Activated CD4-positive, alpha-beta memory T cell treated with anti-CD3 and anti-CD28 coated beads, Interleukin-2, amount 10 ng/mL, durations not matched to agents 7 days and 5 days (primary cell): ENCODE results near the gene CASTOR1. TPM values are rescaled to one million over a fixed set of nuclear protein-coding genes. Genes with fewer than 3 reads are reported as not detected.

Source experiments
- CTCF ChIA-PET: fragments of 350-600 bp; sonication (Branson Sonifier 250); formaldehyde crosslinking; loops from one replicate; lab custom pipeline; 2021; ENCODE audit warnings: antibody characterized with exemption, inconsistent platforms; lab: Charles Lee
- POLR2A ChIA-PET: fragments of 350-600 bp; sonication (Branson Sonifier 250); formaldehyde crosslinking; loops from one replicate; lab custom pipeline; 2021; ENCODE audit warnings: antibody characterized with exemption; lab: Charles Lee
- DNase-seq: peaks from one replicate; pipeline ENCODE4 v3.0.0-alpha.2; 2020
- H3K27ac Mint-ChIP-seq: one replicate; pipeline ENCODE4 v1.8.0; 2021; ENCODE audit warnings: mild to moderate bottlenecking, mixed read lengths
- H3K27me3 Mint-ChIP-seq: one replicate; pipeline ENCODE4 v1.8.0; 2021; ENCODE audit warnings: mixed read lengths
- H3K36me3 Mint-ChIP-seq: one replicate; pipeline ENCODE4 v1.8.0; 2021; ENCODE audit warnings: low read depth, mixed read lengths
- H3K4me1 Mint-ChIP-seq: one replicate; pipeline ENCODE4 v1.8.0; 2021; ENCODE audit warnings: mixed read lengths
- H3K4me3 Mint-ChIP-seq: one replicate; pipeline ENCODE4 v1.8.0; 2021; ENCODE audit warnings: mild to moderate bottlenecking, mixed read lengths
- H3K9me3 Mint-ChIP-seq: one replicate; pipeline ENCODE4 v1.8.0; 2021; ENCODE audit warnings: mixed read lengths
- total RNA-seq, 2 experiments: library from RNA; stranded (reverse); gene quantifications; one replicate each; pipeline ENCODE4 v1.2.3, GENCODE V29; 2021

CASTOR1 gene
- total RNA-seq, 2 experiments from 2014 or later = 14.2 to 14.6 TPM

GRCh38 chr22:30296324-30296723 lies 7.0 kb upstream of the CASTOR1 start:
- H3K9me3 Mint-ChIP-seq = no peaks in the 10 kb centered on the region
- H3K27ac Mint-ChIP-seq = peak overlapping the region; percentile 54
- DNase-seq = no peak
- ChIA-PET POLR2A (interaction anchor here (0.7 to 1.5 kb wide), 3 partner anchors 9 to 32 kb away, joined by 3 to 7 read pairs (median 5); no protein-coding TSS in a partner anchor), CTCF (interaction anchor here (0.7 kb wide), 1 partner anchor 8 kb away, joined by 3 read pairs; no protein-coding TSS in a partner anchor)
- no peak overlapping the region for H3K4me3 Mint-ChIP-seq
- H3K27me3 Mint-ChIP-seq = no peaks in the 10 kb centered on the region
- H3K36me3 Mint-ChIP-seq = peaks cover 58% of the 10 kb centered on the region
- H3K4me1 Mint-ChIP-seq = peaks cover 18% of the 10 kb centered on the region

DNA sequence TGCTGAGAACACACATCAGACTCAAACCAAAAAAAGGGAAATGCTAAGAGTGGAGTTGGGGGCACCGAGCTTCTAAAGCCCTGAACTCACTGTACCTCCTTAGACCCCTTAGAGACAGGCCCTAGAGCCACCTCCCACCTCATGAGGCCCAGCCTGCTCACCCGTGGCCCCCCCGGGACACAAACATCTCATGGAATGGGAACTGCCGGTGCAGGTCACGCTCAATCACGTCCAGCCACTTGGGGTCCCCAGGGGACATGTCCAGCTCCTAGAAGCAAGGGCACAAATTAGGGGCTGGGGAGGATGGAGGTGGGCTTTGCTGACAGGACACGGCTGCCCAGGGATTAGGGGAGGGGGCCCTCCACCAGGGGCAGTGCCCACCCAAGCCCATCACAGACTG lies 6.3 kb upstream of the CASTOR1 start:
- CTCF ChIA-PET = no interaction called here
- POLR2A ChIA-PET = interaction anchor here (0.7 to 1.5 kb wide), 3 partner anchors 10 to 32 kb away, joined by 3 to 7 read pairs (median 5); no protein-coding TSS in a partner anchor
- peaks cover 21% of the 10 kb centered on the region for H3K4me1 Mint-ChIP-seq

GRCh38 chr22:30294830-30295229 lies 5.5 kb upstream of the CASTOR1 start:
- ChIA-PET CTCF (no interaction called here), POLR2A (interaction anchor here (0.8 kb wide), 1 partner anchor 61 kb away, joined by 3 read pairs; no protein-coding TSS in a partner anchor)
- no peak for DNase-seq
- Mint-ChIP-seq H3K9me3 (no peaks in the 10 kb centered on the region), H3K27me3 (no peaks in the 10 kb centered on the region), H3K4me1 (peaks cover 28% of the 10 kb centered on the region), H3K36me3 (peaks cover 48% of the 10 kb centered on the region), H3K4me3 (no peak overlapping the region), H3K27ac (no peak overlapping the region)

More for the DNA sequence above, 6.3 kb upstream of the CASTOR1 start:
- Mint-ChIP-seq H3K9me3 (no peaks in the 10 kb centered on the region), H3K27ac (no peak overlapping the region), H3K36me3 (peaks cover 51% of the 10 kb centered on the region), H3K4me3 (no peak overlapping the region), H3K27me3 (no peaks in the 10 kb centered on the region)
- DNase-seq = no peak

- ChIA-PET POLR2A (interaction anchor here (0.8 to 0.9 kb wide), 3 partner anchors 10 to 96 kb away, joined by 3 to 4 read pairs (median 3); no protein-coding TSS in a partner anchor), CTCF (no interaction called here)
- Mint-ChIP-seq H3K27ac (no peak overlapping the region), H3K36me3 (peaks cover 43% of the 10 kb centered on the region), H3K4me3 (no peak overlapping the region), H3K4me1 (peaks cover 32% of the 10 kb centered on the region), H3K27me3 (no peaks in the 10 kb centered on the region), H3K9me3 (no peaks in the 10 kb centered on the region)
- no peak for DNase-seq
These were observed 4.8 kb upstream of the CASTOR1 start for GRCh38 chr22:30294066-30294465.

GRCh38 chr22:30293026-30293425 lies 3.7 kb upstream of the CASTOR1 start:
- POLR2A ChIA-PET = interaction anchor here (6.0 to 6.4 kb wide), 2 partner anchors 8 to 13 kb away, joined by 56 to 86 read pairs; no protein-coding TSS in a partner anchor
- Mint-ChIP-seq H3K4me3 (no peak overlapping the region), H3K27me3 (no peaks in the 10 kb centered on the region), H3K4me1 (peaks cover 38% of the 10 kb centered on the region), H3K9me3 (no peaks in the 10 kb centered on the region), H3K27ac (no peak overlapping the region), H3K36me3 (peaks cover 34% of the 10 kb centered on the region)
- DNase-seq = no peak
- CTCF ChIA-PET = no interaction called here

DNA sequence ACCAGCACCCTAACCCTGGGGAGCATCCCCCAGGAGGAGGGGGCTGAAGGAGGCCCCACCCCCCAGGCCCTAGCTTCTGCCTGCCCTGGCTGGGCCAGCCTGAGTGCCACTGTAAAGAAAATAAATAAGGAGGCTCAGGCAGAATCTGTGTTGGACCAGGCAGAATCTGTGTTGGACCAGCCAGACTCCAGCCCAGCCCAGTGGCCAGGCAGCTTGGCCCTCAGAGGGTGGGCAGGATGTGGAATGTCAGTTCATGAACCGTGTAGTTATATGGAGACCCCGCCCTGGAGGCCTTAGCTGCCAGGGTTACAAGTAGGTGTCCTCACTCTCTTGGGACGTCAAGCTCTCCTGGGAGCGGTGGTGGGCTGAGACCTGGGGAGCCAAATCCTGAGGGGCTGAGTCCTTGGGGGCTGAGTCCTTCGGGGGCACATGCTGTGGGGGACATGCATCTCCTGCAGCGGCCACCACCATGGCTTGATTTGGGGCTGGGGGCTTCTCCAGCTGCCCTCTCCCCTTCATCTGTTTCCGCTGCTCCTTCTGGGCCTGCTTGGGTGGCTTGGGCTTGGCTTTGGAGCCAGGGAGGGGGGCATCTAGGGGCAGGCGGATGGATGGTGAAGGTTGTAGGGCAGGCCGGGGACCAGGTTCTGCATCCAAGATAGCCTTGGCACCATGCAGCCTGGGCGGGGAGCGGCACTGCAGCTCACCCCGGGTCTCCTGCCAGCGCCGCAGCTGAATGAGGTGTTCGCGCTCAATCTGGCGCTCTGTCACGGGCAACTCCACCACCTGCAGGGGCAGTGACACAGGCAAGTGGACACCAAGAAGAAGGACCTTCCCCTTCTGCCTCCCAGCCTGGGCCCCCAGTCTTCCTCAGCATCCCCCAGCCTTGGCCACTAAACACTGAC lies 3.0 kb upstream of the CASTOR1 start:
- Mint-ChIP-seq H3K9me3 (no peaks in the 10 kb centered on the region), H3K4me1 (peaks cover 45% of the 10 kb centered on the region), H3K4me3 (no peak overlapping the region), H3K27ac (no peak overlapping the region), H3K27me3 (no peaks in the 10 kb centered on the region), H3K36me3 (peaks cover 28% of the 10 kb centered on the region)
- no peak for DNase-seq
- POLR2A ChIA-PET = interaction anchor here (1.1 to 6.4 kb wide), 4 partner anchors 8 to 40 kb away, joined by 3 to 88 read pairs (median 71); partner anchors contain the start of gene TBC1D10A
- CTCF ChIA-PET = interaction anchor here (5.2 kb wide), 2 partner anchors 12 to 98 kb away, joined by 89 to 185 read pairs; partner anchors contain the start of gene RNF215

GRCh38 chr22:30291058-30291892 lies 2.0 kb upstream of the CASTOR1 start:
- POLR2A ChIA-PET = interaction anchor here (0.9 to 16.4 kb wide), 11 partner anchors 9 to 133 kb away, joined by 3 to 253 read pairs (median 18); partner anchors contain the start of genes CCDC157, OSM, SF3A1 and TBC1D10A
- no peak for DNase-seq
- Mint-ChIP-seq H3K4me1 (peaks cover 46% of the 10 kb centered on the region), H3K9me3 (no peaks in the 10 kb centered on the region), H3K36me3 (peaks cover 25% of the 10 kb centered on the region), H3K27ac (peak overlapping the region; percentile 81), H3K27me3 (no peaks in the 10 kb centered on the region), H3K4me3 (no peak overlapping the region)
- CTCF ChIA-PET = interaction anchor here (0.7 to 10.7 kb wide), 4 partner anchors 13 to 185 kb away, joined by 3 to 185 read pairs (median 104); partner anchors contain the start of gene RNF215

- ChIA-PET CTCF (interaction anchor here (0.7 to 10.7 kb wide), 9 partner anchors 14 to 209 kb away, joined by 3 to 185 read pairs (median 37); partner anchors contain the start of genes CCDC157, MTFP1, RNF215 and SF3A1), POLR2A (interaction anchor here (0.6 to 16.4 kb wide), 16 partner anchors 10 to 310 kb away, joined by 3 to 253 read pairs (median 6); partner anchors contain the start of genes CCDC157, OSM, RNF215 and SF3A1)
- Mint-ChIP-seq H3K27me3 (no peaks in the 10 kb centered on the region), H3K9me3 (no peaks in the 10 kb centered on the region), H3K36me3 (peaks cover 25% of the 10 kb centered on the region), H3K4me1 (peaks cover 50% of the 10 kb centered on the region), H3K27ac (peak overlapping the region; percentile 81), H3K4me3 (peak overlapping the region; percentile 77)
- DNase-seq = no peak
These were observed 1.2 kb upstream of the CASTOR1 start for GRCh38 chr22:30290342-30291057.

DNA sequence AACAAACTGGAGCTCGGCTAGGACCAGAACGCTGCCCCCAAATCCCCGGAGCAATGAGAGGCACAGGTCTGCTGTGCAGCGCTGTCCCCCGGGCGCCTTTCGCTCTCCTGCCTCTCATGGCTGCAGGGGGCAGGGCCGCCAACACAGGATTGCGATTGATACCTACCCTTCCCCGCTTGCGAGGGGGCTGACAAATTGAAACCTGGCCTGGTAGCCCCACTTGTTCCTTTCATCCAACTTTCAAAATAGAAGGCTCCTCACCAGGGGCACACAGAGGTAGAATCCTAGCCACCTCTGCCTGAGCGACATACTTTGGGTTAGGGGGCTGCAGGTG lies 642 bp upstream of the CASTOR1 start:
- peak overlapping the region; percentile 81 for H3K27ac Mint-ChIP-seq
- CTCF ChIA-PET = interaction anchor here (1.0 to 10.7 kb wide), 8 partner anchors 15 to 208 kb away, joined by 3 to 185 read pairs (median 48); partner anchors contain the start of genes CCDC157, MTFP1, RNF215 and SF3A1
- H3K27me3 Mint-ChIP-seq = no peaks in the 10 kb centered on the region
- peak overlapping the region; percentile 77 for H3K4me3 Mint-ChIP-seq
- no peaks in the 10 kb centered on the region for H3K9me3 Mint-ChIP-seq
- H3K4me1 Mint-ChIP-seq = peaks cover 55% of the 10 kb centered on the region
- POLR2A ChIA-PET = interaction anchor here (0.6 to 16.4 kb wide), 17 partner anchors 11 to 311 kb away, joined by 3 to 253 read pairs (median 5); partner anchors contain the start of genes CCDC157, OSM, RNF215 and SF3A1
- H3K36me3 Mint-ChIP-seq = peaks cover 27% of the 10 kb centered on the region
- DNase-seq = no peak

DNA sequence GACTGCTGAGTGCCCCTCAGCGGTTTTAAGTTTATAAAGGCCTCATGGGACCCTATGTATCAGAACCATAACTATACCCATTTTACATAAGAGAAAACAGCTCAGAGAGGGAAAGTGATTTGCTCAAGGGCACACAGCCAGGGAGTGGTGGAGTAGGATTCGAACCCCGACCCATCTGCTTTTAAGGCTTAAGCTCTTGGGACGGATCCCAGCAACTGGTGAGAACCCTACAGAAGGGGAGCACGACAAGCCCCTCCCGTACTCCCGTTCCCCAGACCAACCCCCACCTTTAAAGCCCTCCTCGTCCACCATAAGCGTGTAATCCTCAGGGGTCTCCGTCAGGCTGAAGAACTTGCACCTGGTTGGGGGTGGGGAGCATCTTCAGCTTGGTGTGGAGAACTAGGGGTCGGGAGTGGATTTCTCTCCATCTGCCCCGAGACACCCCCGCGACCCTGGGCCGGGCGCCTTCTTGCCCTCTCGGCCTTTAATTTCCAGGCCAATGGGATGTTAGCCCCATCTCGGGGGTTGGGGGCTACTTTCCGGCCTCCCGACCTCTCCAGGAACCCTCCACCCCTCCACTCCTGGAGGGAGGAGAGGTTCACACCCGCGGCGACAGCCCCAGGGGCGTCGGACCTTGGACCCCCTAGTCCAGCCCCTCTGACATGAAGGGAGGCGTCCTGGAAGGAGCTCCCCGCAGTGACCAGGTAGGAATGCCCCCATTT lies 725 bp downstream of the CASTOR1 start:
- ChIA-PET CTCF (interaction anchor here (0.6 to 10.7 kb wide), 53 partner anchors 8 to 608 kb away, joined by 3 to 185 read pairs (median 7); partner anchors contain the start of genes CCDC157, LIF, MTFP1 and OSM), POLR2A (interaction anchor here (0.6 to 16.4 kb wide), 30 partner anchors 11 to 184 kb away, joined by 3 to 253 read pairs (median 4); partner anchors contain the start of genes CCDC157, OSM, RNF215 and SF3A1)
- peak overlapping the region; percentile 77 for H3K4me3 Mint-ChIP-seq
- H3K27ac Mint-ChIP-seq = peak overlapping the region; percentile 66
- no peaks in the 10 kb centered on the region for H3K27me3 Mint-ChIP-seq
- H3K36me3 Mint-ChIP-seq = peaks cover 23% of the 10 kb centered on the region
- peaks cover 69% of the 10 kb centered on the region for H3K4me1 Mint-ChIP-seq
- DNase-seq = no peak
- H3K9me3 Mint-ChIP-seq = no peaks in the 10 kb centered on the region
